GM04504 (cell line): ENCODE results near the gene MYLK.

Experiments
- DNase-seq: peaks from one replicate; pipeline ENCODE4 v3.0.0-alpha.2; 2012; ENCODE audit warnings: low read depth

Gene MYLK

GRCh38 chr3:123877965-123878364 is 6.2 kb downstream of the MYLK start:
- no peak for DNase-seq

- DNase-seq: no peak
Measured at GRCh38 chr3:123877466-123877865, 6.7 kb downstream of the MYLK start.

GRCh38 chr3:123876858-123877257 is 7.3 kb downstream of the MYLK start:
- DNase-seq: no peak

GRCh38 chr3:123872621-123873020 is 11.5 kb downstream of the MYLK start:
- no peak for DNase-seq

DNA sequence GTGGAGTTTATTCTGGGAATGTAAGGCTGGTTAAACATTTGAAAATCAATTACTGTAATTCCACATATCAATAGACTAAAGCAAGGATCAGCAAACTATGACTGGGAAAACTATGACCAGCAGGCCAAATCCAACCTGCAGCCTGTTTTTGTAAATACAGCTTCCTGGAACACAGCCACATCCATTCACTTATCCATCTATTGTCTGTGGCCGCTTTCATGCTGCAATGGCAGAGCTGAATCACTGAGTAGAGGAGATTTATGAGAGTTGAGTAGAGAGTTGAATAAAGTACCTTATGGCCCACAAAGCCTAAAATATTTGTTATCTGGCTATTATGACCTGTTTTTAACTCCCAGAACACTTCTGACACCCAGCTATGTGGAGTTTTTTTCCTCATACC is 12.2 kb downstream of the MYLK start:
- DNase-seq: no peak

DNA sequence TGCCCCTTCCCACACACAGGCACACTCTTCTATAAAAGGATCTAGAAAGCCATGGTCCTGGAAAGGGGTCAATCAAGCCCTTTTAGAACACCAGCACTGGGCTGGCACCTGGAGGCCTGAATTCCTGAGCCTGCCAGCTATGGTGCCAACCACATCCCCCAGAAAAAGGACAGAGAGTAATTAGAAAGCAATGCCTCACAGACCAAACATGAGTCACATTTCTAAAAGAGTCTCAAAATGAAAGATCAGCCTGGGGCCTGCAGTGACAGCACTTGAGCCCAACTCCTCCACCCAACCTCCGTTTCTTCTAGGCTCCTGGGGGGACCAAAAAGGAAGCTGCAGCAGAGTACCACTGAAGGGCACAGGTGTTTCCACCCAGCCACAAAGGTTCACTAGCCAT is 14.1 kb downstream of the MYLK start:
- no peak for DNase-seq

- DNase-seq: no peak
Measured at GRCh38 chr3:123869165-123869564, 15.0 kb downstream of the MYLK start.

DNA sequence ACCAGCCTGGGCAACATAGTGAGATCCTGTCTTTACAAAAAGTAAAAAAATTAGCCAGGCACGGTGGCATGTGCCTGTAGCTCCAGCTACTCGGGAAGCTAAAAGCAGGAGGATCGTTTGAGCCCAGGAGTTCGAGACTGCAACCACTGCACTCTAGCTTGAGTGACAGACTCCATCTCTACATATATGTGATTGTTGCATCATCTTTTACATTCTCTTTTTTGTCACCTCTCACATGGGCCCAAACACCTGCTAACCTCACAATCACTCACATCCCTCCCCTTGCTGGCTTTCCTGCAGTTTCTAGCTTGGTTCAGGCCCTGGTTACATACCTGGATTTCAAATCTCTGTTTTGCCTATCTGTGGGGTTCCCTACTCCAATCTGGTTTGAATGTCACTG is 19.4 kb downstream of the MYLK start:
- no peak for DNase-seq

GRCh38 chr3:123862152-123862551 is 22.0 kb downstream of the MYLK start:
- no peak for DNase-seq

- no peak for DNase-seq
Measured at GRCh38 chr3:123861081-123861836, 22.9 kb downstream of the MYLK start.

GRCh38 chr3:123859177-123859576 is 25.0 kb downstream of the MYLK start:
- DNase-seq: peak; percentile 32

GRCh38 chr3:123854905-123855304 is 29.2 kb downstream of the MYLK start:
- no peak for DNase-seq

- DNase-seq: peak; percentile 49
Measured at GRCh38 chr3:123853686-123854372, 30.3 kb downstream of the MYLK start.

DNA sequence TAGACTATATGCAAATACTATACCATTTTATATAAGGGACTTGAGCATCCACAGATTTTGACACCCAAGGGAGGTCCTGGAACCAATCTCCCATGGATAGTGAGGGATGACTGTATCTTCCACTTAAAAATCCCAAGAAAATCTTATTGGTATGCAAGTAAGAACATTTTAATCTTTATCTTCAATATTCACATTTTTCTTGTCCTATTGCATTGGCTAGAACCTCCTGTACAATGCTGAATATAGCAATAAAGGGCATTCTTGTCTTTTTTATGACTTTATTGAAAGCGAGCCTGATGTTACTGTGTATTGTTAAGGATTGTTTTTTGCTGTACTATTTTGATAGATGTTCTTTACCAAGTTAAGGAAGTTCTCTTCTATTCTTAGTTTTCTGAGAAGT is 36.9 kb downstream of the MYLK start:
- DNase-seq: no peak

DNA sequence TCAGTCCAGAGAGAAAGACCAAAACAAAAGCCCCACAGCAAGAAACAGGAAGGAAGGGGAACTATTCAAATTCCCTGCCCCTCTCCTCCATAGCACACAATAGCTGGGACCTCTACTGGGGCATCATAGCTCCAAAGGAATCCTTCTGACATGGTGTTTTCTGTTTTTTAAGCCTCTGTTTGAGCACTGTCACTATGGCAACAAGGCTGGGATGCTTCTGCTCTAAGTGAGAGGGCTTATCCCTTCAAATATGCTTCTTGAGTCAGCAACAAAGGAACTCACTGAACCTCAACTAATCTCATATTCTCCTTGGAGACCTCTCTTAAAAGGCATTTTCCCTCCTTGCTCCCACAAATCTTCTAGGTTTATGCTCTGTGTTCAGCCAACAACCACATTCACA is 40.5 kb downstream of the MYLK start:
- DNase-seq: peak; percentile 25

DNA sequence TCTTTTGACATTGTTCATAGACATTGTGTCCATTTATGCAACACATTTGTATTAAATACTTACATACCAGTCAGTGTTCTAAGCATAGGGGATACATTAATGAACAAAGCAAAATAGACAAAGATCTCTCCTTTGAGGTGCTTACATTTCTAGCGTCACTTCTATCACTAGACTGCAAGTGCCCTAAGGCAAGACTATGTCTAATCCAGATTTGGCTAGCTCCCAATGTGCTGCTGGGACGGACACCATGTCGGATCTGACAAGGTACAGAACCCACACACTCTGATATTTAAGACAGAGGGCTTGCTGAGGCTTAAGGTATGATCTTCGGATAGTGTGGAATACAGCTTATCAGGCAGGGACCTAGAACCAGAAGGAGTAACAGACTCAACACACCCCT is 41.4 kb downstream of the MYLK start:
- no peak for DNase-seq

DNA sequence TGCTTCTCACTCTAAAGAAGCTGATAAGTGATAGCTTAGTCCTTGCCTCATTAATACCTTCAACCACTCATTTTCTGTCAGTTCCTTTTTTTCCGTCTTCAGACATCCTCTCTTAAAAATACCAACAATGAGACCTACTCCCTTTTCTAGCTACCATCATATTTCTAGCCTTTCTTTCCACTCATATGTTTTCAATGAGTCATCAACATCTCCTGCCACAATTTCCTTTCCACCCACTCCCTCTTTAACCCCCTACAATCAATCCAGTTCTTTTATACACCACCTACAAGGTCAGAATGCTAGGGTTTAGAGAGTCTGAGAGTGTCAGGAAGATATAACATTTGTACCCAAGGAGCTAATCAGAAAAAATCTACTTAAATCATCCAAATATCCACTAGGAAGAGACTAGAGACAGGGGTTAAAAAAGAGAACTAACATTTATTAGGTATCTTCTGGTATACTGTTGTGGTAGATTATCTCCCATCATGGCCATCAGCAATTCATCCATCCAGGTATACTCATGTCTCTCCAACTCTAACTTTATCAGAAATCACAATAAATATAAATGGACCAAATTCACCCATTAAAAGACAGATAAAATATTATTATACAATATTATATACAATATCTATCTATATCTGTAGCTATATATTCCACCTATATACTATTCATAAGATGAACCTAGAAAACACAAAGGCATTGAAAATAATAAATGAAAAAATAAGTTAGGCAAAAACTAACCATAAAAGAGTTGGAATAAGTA is 42.5 kb downstream of the MYLK start:
- DNase-seq: no peak

- no peak for DNase-seq
Measured at GRCh38 chr3:123840961-123841360, 43.2 kb downstream of the MYLK start.

- DNase-seq: no peak
Measured at GRCh38 chr3:123837858-123838257, 46.3 kb downstream of the MYLK start.

DNA sequence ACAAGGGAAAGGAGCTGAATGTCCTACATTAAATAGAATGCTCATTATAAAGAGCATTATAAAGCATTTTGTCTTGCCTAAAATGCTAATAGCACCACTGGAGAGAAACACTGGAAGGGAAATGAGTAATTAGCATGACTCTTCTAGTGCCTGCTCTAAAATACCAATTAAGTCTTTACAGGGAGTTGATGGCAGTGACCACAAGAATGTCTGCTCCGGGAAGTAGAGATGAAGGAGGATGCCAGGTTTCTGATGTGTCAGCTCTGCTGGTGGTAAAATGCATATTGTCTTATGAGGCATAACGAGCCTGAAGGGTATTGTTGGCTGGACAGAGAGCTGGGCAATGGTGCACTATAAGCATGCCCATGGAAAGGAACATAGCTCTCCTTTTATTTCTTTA is 49.5 kb downstream of the MYLK start:
- DNase-seq: peak; percentile 87

DNA sequence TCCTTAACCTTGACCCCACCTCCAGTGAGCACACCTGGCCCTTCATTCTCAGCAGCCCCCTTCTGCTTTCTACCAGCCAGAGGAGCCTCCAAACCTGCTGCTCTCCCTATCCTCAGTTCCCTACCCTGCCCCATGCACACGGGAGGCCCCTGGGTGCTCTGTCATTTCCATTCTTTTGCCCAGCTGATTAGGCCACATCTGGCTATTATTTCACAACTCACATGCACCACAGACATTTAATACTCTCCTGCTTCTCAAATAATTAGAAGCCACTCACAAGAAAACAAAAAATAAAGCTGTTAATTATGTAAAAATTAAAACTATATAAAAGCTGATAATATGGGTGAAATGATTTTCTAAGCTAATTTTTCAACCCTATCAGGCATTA is 50.7 kb downstream of the MYLK start:
- no peak for DNase-seq

- no peak for DNase-seq
Measured at GRCh38 chr3:123832692-123833397, 51.3 kb downstream of the MYLK start.
